ENCODE results near the gene HCN2.

GRCh38 chr19:640606-641189, 51.0 kb downstream of the HCN2 start:
- no peak for TF ChIP-seq ELF1 (IDR thresholded peaks at IDR 0.05)
- no peak for TF ChIP-seq USF2 (IDR thresholded peaks at IDR 0.05; ENCODE audit: borderline replicate concordance, low read depth, low read length)
- TF ChIP-seq CTCF (IDR thresholded peaks at IDR 0.05) = no peak
- no peak for TF ChIP-seq JUND (IDR thresholded peaks at IDR 0.05)
- no peak for TF ChIP-seq EP300 (IDR thresholded peaks at IDR 0.05; ENCODE audit: borderline replicate concordance in 1 of 2, low read depth in 1 of 2, low read length in 1 of 2)
- no peak for TF ChIP-seq RAD21 (IDR thresholded peaks at IDR 0.05; ENCODE audit: low read length)
- no peak for TF ChIP-seq RCOR1 (IDR thresholded peaks at IDR 0.05; ENCODE audit: low read length)
- TF ChIP-seq TAF1 (IDR thresholded peaks at IDR 0.05; ENCODE audit: borderline replicate concordance, low read depth, low read length) = no peak
